Gastroesophageal sphincter (tissue), 4 donors: ENCODE measurements around the gene ONECUT2. TPM values are rescaled to one million over a fixed set of nuclear protein-coding genes. Genes with fewer than 3 reads are reported as not detected.

Source experiments
- ATAC-seq: fragments of 150-250 bp; one replicate; pipeline ENCODE4 v1.9.1; 2016; ENCODE audit warnings: mild to moderate bottlenecking, moderate library complexity
- H3K27ac ChIP-seq, 4 donors: fragments of 200-600 bp; sonication (generic) in 3 of 4; 1 replicate in 3 of 4; 2 replicates in 1 of 4; pipeline ENCODE4 v1.5.1; 2016 to 2019
- H3K27me3 ChIP-seq: fragments of 200-600 bp; sonication (generic); one replicate; pipeline ENCODE4 v1.5.1; 2019
- H3K36me3 ChIP-seq, 2 donors: fragments of 200-600 bp; sonication (generic); one replicate each; pipeline ENCODE4 v1.5.1; 2019; ENCODE audit warnings: control low read depth in 1 of 2
- H3K4me1 ChIP-seq, 3 donors: fragments of 200-600 bp; sonication (generic); 1 replicate in 2 of 3; 2 replicates in 1 of 3; pipeline ENCODE4 v1.5.1; 2016 to 2019; ENCODE audit warnings: control low read depth in 2 of 3
- H3K4me3 ChIP-seq, 2 donors: fragments of 200-600 bp; sonication (generic); one replicate each; pipeline ENCODE4 v1.5.1; 2019; ENCODE audit warnings: mild to moderate bottlenecking in 1 of 2, moderate library complexity in 1 of 2
- H3K9me3 ChIP-seq, 3 donors: fragments of 200-600 bp; sonication (generic); one replicate each; pipeline ENCODE4 v1.5.1; 2017 to 2019; ENCODE audit warnings: control low read depth in 2 of 3
- CTCF ChIP-seq, 4 experiments: fragments of 200-600 bp in 2 of 4; fragments of 450-650 bp in 2 of 4; sonication (generic) in 1 of 4; IDR thresholded peaks; one replicate each; pipeline ENCODE4 v1.5.1; 2017 to 2019; ENCODE audit warnings: antibody characterized with exemption in 4 of 4, mild to moderate bottlenecking in 2 of 4, moderate library complexity in 2 of 4
- EP300 ChIP-seq: sonication (generic); formaldehyde crosslinking; IDR thresholded peaks from one replicate; pipeline ENCODE4 v1.6.1; 2017; ENCODE audit warnings: antibody characterized with exemption, mild to moderate bottlenecking
- POLR2A ChIP-seq, 2 donors: fragments of 450-650 bp; IDR thresholded peaks; one replicate each; pipeline ENCODE4 v1.6.1; 2017; ENCODE audit warnings: antibody characterized with exemption in 2 of 2, mild to moderate bottlenecking in 2 of 2, moderate library complexity in 1 of 2
- POLR2AphosphoS5 ChIP-seq: sonication (generic); formaldehyde crosslinking; IDR thresholded peaks from one replicate; pipeline ENCODE4 v1.6.1; 2017; ENCODE audit warnings: antibody characterized with exemption
- WGBS, 2 donors: methylation state at CpG; one replicate each; pipeline ENCODE4 v1.1.5; 2018; ENCODE audit warnings: low coverage in 1 of 2; 5-methylcytosine and 5-hydroxymethylcytosine counted together
- total RNA-seq, 4 donors: library from RNA; depleted of rRNA; stranded (reverse); fragments of >200 nt; gene quantifications; one replicate each; pipeline ENCODE4 v1.1.0, GENCODE V29; 2016

ONECUT2 gene
- total RNA-seq, 4 donors from 2014 or later = under 0.01 to 0.23 (median 0.06) TPM

DNA sequence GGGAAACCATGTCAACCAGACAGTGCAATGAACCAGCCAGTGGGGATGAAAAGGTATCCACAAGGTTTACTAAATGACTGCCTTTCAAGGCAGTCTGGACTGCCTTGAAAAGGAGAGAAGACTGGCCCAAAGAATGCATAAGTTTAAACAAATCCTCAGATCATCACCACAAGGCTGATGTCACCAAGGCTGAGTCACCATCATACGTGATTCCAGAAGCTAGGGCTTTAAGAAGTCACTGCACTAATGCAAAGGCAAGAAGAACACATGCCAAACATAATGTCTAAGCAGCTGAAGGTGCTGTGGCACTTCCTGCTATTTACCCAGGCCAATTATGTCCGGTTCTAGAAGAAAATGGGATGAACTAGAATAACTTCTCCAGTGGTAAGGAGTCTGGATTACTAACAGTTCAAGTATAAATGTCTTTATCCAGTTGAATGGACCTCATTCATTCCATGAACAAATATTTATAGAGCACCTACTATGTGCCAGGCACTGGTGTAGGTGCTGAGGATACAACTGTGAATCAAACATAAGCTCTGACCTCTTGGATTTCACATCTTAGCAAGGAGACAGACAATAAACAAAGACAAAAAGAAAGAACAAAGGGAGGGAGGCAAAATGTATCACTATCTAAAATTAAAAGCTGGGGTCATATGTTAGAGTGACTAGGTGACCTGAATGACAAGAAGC, 37.6 kb upstream of the ONECUT2 start:
- Histone ChIP-seq H3K4me3 (no peak overlapping the region), H3K4me1 (no peaks in the 10 kb centered on the region), H3K9me3 (peaks cover 0 to 21% (median 0%) of the 10 kb centered on the region in 3 donors), H3K27me3 (peaks cover 15% of the 10 kb centered on the region), H3K27ac (no peak overlapping the region), H3K36me3 (no peaks in the 10 kb centered on the region)
- WGBS, 2 donors = 61 to 77% methylated on average over 2 of the region's 2 CpGs
- no peak for ATAC-seq
- TF ChIP-seq POLR2AphosphoS5 = no peak

DNA sequence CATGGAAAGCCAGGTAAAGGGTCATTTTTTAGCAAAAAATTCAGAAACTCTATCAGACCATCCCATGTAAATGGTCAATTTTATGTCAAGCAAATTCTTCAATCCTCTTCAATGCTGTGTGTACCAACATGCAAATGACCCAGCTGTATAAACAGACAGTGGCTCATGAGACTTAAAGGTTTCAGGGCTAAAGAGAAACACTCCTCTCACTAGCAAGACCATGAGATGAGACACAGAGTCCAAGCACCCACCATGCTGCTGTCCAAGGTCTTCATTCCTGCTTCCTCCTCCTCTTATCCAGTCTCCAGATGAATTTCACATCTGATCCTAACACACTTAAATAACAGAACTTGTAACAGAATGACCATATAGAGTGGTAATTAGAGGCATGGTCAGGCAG, 30.8 kb upstream of the ONECUT2 start:
- H3K27me3 ChIP-seq = peaks cover 31% of the 10 kb centered on the region
- TF ChIP-seq CTCF (IDR thresholded peaks at IDR 0.05) = no peak
- TF ChIP-seq EP300 = no peak
- no peak for TF ChIP-seq POLR2AphosphoS5
- TF ChIP-seq POLR2A (IDR thresholded peaks at IDR 0.05) = no peak
- H3K9me3 ChIP-seq = peaks cover 0 to 5% (median 0%) of the 10 kb centered on the region in 3 donors
- no peak overlapping the region for H3K4me3 ChIP-seq
- H3K4me1 ChIP-seq = no peaks in the 10 kb centered on the region
- no peak for ATAC-seq
- H3K36me3 ChIP-seq = no peaks in the 10 kb centered on the region
- H3K27ac ChIP-seq = no peak overlapping the region

DNA sequence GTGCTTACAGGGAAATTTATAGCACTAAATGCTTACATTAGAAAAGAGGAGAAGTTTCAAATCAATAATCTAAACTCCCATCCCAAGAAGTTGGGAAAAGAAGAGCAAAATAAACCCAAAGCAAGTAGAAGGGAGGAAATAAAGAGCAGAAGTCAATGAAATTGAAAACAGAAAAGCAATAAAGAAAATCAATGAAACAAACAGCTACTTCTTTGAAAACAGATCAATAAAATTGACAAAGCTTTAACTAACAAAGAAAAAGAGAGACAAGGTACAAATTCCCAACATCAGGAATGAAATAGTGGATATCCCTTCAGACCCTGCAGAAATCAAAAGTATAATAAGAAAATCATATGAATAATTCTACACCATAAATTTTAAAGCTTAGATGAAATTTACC, 25.5 kb upstream of the ONECUT2 start:
- Histone ChIP-seq H3K36me3 (no peaks in the 10 kb centered on the region), H3K27ac (no peak overlapping the region), H3K27me3 (peaks cover 25% of the 10 kb centered on the region), H3K4me3 (no peak overlapping the region), H3K4me1 (no peaks in the 10 kb centered on the region), H3K9me3 (peaks cover 0 to 9% (median 0%) of the 10 kb centered on the region in 3 donors)
- no peak for TF ChIP-seq CTCF (IDR thresholded peaks at IDR 0.05)
- no peak for TF ChIP-seq POLR2AphosphoS5
- no peak for TF ChIP-seq POLR2A (IDR thresholded peaks at IDR 0.05)
- no peak for TF ChIP-seq EP300
- ATAC-seq = no peak

- Histone ChIP-seq H3K4me3 (no peak overlapping the region), H3K4me1 (no peaks in the 10 kb centered on the region), H3K27me3 (peaks cover 29% of the 10 kb centered on the region), H3K27ac (no peak overlapping the region), H3K9me3 (peaks cover 0 to 9% (median 0%) of the 10 kb centered on the region in 3 donors), H3K36me3 (no peaks in the 10 kb centered on the region)
- WGBS, 2 donors = 24% methylated on average over 3 of the region's 3 CpGs
- no peak for TF ChIP-seq POLR2A (IDR thresholded peaks at IDR 0.05)
- no peak for TF ChIP-seq POLR2AphosphoS5
- TF ChIP-seq EP300 = no peak
- TF ChIP-seq CTCF (IDR thresholded peaks at IDR 0.05) = no peak
- ATAC-seq = no peak
These were observed 24.4 kb upstream of the ONECUT2 start for GRCh38 chr18:57410749-57411148.

- TF ChIP-seq POLR2A (IDR thresholded peaks at IDR 0.05) = no peak
- no peak for TF ChIP-seq EP300
- TF ChIP-seq CTCF (IDR thresholded peaks at IDR 0.05) = no peak
- TF ChIP-seq POLR2AphosphoS5 = no peak
- Histone ChIP-seq H3K9me3 (peaks cover 0 to 19% (median 0%) of the 10 kb centered on the region in 3 donors), H3K36me3 (no peaks in the 10 kb centered on the region), H3K27me3 (peaks cover 42% of the 10 kb centered on the region), H3K27ac (no peak overlapping the region), H3K4me1 (no peaks in the 10 kb centered on the region), H3K4me3 (no peak overlapping the region)
- no peak for ATAC-seq
- 72 to 86% methylated on average over 3 to 4 of the region's 4 CpGs for WGBS, 2 donors
These were observed 18.6 kb upstream of the ONECUT2 start for GRCh38 chr18:57416542-57416941.
